ENCODE data around the gene RRP12. TPM values are rescaled to one million over a fixed set of nuclear protein-coding genes. Genes with fewer than 3 reads are reported as not detected.

Gene RRP12
- total and polyA plus RNA-seq, 4 experiments from 2014 or later = 6.3 to 20.0 (median 12.9) TPM

GRCh38 chr10:97320480-97321031, 80.6 kb downstream of the RRP12 start:
- peak in 1 of 5 donors; percentile 53 for DNase-seq
- Histone ChIP-seq H3K4me1 (ENCODE audit: insufficient read depth, low read length) (peaks cover 21% of the 10 kb centered on the region), H3K27me3 (ENCODE audit: insufficient read depth, low read length) (no peaks in the 10 kb centered on the region), H3K27ac (ENCODE audit: low read depth, low read length) (peak overlapping the region; percentile 99), H3K4me3 (ENCODE audit: low read length in 2 of 2) (peak overlapping the region; percentile 49 to 84), H3K9me3 (ENCODE audit: control insufficient read depth in 1 of 2, low read length in 2 of 2) (no peaks in the 10 kb centered on the region), H3K36me3 (ENCODE audit: insufficient read depth, low read length) (no peaks in the 10 kb centered on the region)
- H3K4me1 Mint-ChIP-seq = peaks cover 16 to 44% (median 31%) of the 10 kb centered on the region in 4 donors
- no peaks in the 10 kb centered on the region for H3K9me3 Mint-ChIP-seq
- ChIA-PET POLR2A (ENCODE audit: partially characterized antibody) (interaction anchor here (1.5 to 7.6 kb wide), 9 partner anchors 11 to 102 kb away, joined by 4 to 265 read pairs (median 10); partner anchors contain the start of genes ARHGAP19, FRAT2 and RRP12), CTCF (ENCODE audit: partially characterized antibody) (interaction anchor here (0.9 to 3.5 kb wide), 11 partner anchors 10 to 80 kb away, joined by 3 to 18 read pairs (median 5); partner anchors contain the start of genes ARHGAP19, FRAT2 and RRP12)
- H3K36me3 Mint-ChIP-seq = peaks cover 0 to 17% of the 10 kb centered on the region in 2 donors
- H3K27me3 Mint-ChIP-seq = peaks cover 0 to 3% of the 10 kb centered on the region in 2 donors
- H3K4me3 Mint-ChIP-seq = peak overlapping the region; percentile 90 to 98 (median 92)
- H3K27ac Mint-ChIP-seq = peak overlapping the region; percentile 93 to 96 (median 94)
- intact Hi-C loops (cut with micrococcal nuclease) = loop anchor here (1.0 to 2.0 kb wide), 3 partner anchors 9 to 42 kb away; partner anchors contain the start of gene FRAT2

GRCh38 chr10:97319671-97320479, 81.3 kb downstream of the RRP12 start:
- Histone ChIP-seq H3K4me3 (ENCODE audit: low read length in 2 of 2) (peak overlapping the region; percentile 49 to 84), H3K9me3 (ENCODE audit: control insufficient read depth in 1 of 2, low read length in 2 of 2) (no peaks in the 10 kb centered on the region)

GRCh38 chr10:97318772-97319651, 82.1 kb downstream of the RRP12 start, which contains the start of gene FRAT1:
Gene FRAT1, plus strand, starts transcription at chr10:97319271. Its CDS starts 183 bp downstream, at chr10:97319454.
- no peaks in the 10 kb centered on the region for H3K9me3 ChIP-seq (ENCODE audit: control insufficient read depth in 1 of 2, low read length in 2 of 2)
- no peaks in the 10 kb centered on the region for H3K36me3 ChIP-seq (ENCODE audit: insufficient read depth, low read length)
- peak; percentile 90 to 97 (median 94) for DNase-seq
- peaks cover 21% of the 10 kb centered on the region for H3K4me1 ChIP-seq (ENCODE audit: insufficient read depth, low read length)
- ChIA-PET CTCF (ENCODE audit: partially characterized antibody) (interaction anchor here (0.6 to 3.5 kb wide), 12 partner anchors 10 to 82 kb away, joined by 3 to 18 read pairs (median 5); partner anchors contain the start of genes FRAT2 and RRP12), POLR2A (ENCODE audit: partially characterized antibody) (interaction anchor here (0.5 to 7.6 kb wide), 23 partner anchors 11 to 1189 kb away, joined by 3 to 265 read pairs (median 5); partner anchors contain the start of genes ARHGAP19, AVPI1, FRAT2 and R3HCC1L)
- peak within 1 kb of the TSS; percentile 99 for H3K27ac ChIP-seq (ENCODE audit: low read depth, low read length)
- Mint-ChIP-seq H3K4me3 (peak within 1 kb of the TSS; percentile 93 to 99 (median 96)), H3K36me3 (peaks cover 0 to 17% of the 10 kb centered on the region in 2 donors), H3K27me3 (peaks cover 0 to 3% of the 10 kb centered on the region in 2 donors), H3K9me3 (peaks cover 0 to 1% (median 0%) of the 10 kb centered on the region in 8 donors), H3K27ac (peak within 1 kb of the TSS; percentile 96 to 100 (median 99)), H3K4me1 (peaks cover 16 to 44% (median 31%) of the 10 kb centered on the region in 4 donors)
- no peaks in the 10 kb centered on the region for H3K27me3 ChIP-seq (ENCODE audit: insufficient read depth, low read length)
- intact Hi-C loops (cut with micrococcal nuclease) = loop anchor here (1.0 to 10.0 kb wide), 4 partner anchors 27 to 484 kb away; partner anchors contain the start of genes ARHGAP19, LCOR, MMS19 and RRP12
- H3K4me3 ChIP-seq (ENCODE audit: low read length in 2 of 2) = peak within 1 kb of the TSS; percentile 50 to 84

More at GRCh38 chr10:97319671-97320479, 81.3 kb downstream of the RRP12 start:
- Mint-ChIP-seq H3K36me3 (peaks cover 0 to 17% of the 10 kb centered on the region in 2 donors), H3K9me3 (peaks cover 0 to 1% (median 0%) of the 10 kb centered on the region in 8 donors), H3K27me3 (peaks cover 0 to 3% of the 10 kb centered on the region in 2 donors), H3K4me3 (peak overlapping the region; percentile 90 to 98 (median 92)), H3K4me1 (peaks cover 16 to 44% (median 31%) of the 10 kb centered on the region in 4 donors), H3K27ac (peak overlapping the region; percentile 93 to 96 (median 94))
- Histone ChIP-seq H3K36me3 (ENCODE audit: insufficient read depth, low read length) (no peaks in the 10 kb centered on the region), H3K27ac (ENCODE audit: low read depth, low read length) (peak overlapping the region; percentile 99), H3K4me1 (ENCODE audit: insufficient read depth, low read length) (peaks cover 21% of the 10 kb centered on the region), H3K27me3 (ENCODE audit: insufficient read depth, low read length) (no peaks in the 10 kb centered on the region)
- ChIA-PET POLR2A (ENCODE audit: partially characterized antibody) (interaction anchor here (0.5 to 7.6 kb wide), 21 partner anchors 11 to 1190 kb away, joined by 3 to 265 read pairs (median 5); partner anchors contain the start of genes ARHGAP19, AVPI1, FRAT2 and R3HCC1L), CTCF (ENCODE audit: partially characterized antibody) (interaction anchor here (0.7 to 3.5 kb wide), 11 partner anchors 9 to 81 kb away, joined by 3 to 18 read pairs (median 5); partner anchors contain the start of genes ARHGAP19, FRAT2 and RRP12)
- intact Hi-C loops (cut with micrococcal nuclease) = loop anchor here (1.0 to 10.0 kb wide), 6 partner anchors 14 to 485 kb away; partner anchors contain the start of genes ARHGAP19, FRAT2, LCOR and MMS19
- DNase-seq = peak; percentile 61 to 72 (median 67)

- no peaks in the 10 kb centered on the region for H3K9me3 ChIP-seq (ENCODE audit: control insufficient read depth in 1 of 2, low read length in 2 of 2)
- intact Hi-C loops (cut with micrococcal nuclease) = loop anchor here (10.0 kb wide), 1 partner anchor 480 kb away; the partner anchor contains the start of gene LCOR
- Mint-ChIP-seq H3K4me3 (no peak overlapping the region), H3K36me3 (peaks cover 0 to 7% of the 10 kb centered on the region in 2 donors), H3K9me3 (peaks cover 0 to 1% (median 0%) of the 10 kb centered on the region in 8 donors), H3K27ac (no peak overlapping the region), H3K27me3 (peaks cover 0 to 3% of the 10 kb centered on the region in 2 donors), H3K4me1 (peaks cover 3 to 14% (median 8%) of the 10 kb centered on the region in 4 donors)
- peaks cover 5% of the 10 kb centered on the region for H3K4me1 ChIP-seq (ENCODE audit: insufficient read depth, low read length)
- no peaks in the 10 kb centered on the region for H3K27me3 ChIP-seq (ENCODE audit: insufficient read depth, low read length)
- DNase-seq = no peak
- CTCF ChIA-PET (ENCODE audit: partially characterized antibody) = interaction anchor here (1.1 kb wide), 1 partner anchor 18 kb away, joined by 5 read pairs; no protein-coding TSS in a partner anchor
- POLR2A ChIA-PET (ENCODE audit: partially characterized antibody) = interaction anchor here (0.7 kb wide), 1 partner anchor 9 kb away, joined by 3 read pairs; no protein-coding TSS in a partner anchor
- H3K27ac ChIP-seq (ENCODE audit: low read depth, low read length) = no peak overlapping the region
- H3K4me3 ChIP-seq (ENCODE audit: low read length in 2 of 2) = no peak overlapping the region
- H3K36me3 ChIP-seq (ENCODE audit: insufficient read depth, low read length) = no peaks in the 10 kb centered on the region
Observed at GRCh38 chr10:97314671-97315070, 86.5 kb downstream of the RRP12 start.

DNA sequence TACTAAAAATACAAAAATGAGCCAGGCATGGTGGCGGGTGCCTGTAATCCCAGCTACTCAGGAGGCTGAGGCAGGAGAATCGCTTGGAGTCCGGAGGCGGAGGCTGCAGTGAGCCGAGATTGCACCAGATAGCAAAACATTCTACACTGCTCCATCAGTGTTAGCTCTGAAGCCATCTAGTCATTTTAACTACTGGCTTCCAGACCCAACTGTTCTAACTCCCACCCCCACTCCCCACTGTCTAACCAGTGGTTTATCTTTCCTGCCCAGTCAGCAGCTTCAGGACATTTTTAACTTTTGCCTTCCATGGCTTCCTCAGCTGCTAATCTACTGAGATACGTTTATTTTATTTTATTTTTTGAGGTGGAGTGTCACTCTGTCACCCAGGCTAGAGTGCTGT, 88.2 kb downstream of the RRP12 start:
- H3K36me3 Mint-ChIP-seq = no peaks in the 10 kb centered on the region
- POLR2A ChIA-PET (ENCODE audit: partially characterized antibody) = interaction anchor here (0.8 kb wide), 1 partner anchor 13 kb away, joined by 3 read pairs; no protein-coding TSS in a partner anchor

More for the DNA sequence above, 88.2 kb downstream of the RRP12 start:
- Mint-ChIP-seq H3K4me1 (peaks cover 0 to 5% (median under 1%) of the 10 kb centered on the region in 4 donors), H3K27me3 (no peaks in the 10 kb centered on the region), H3K9me3 (peaks cover 0 to 1% (median 0%) of the 10 kb centered on the region in 8 donors), H3K4me3 (no peak overlapping the region), H3K27ac (no peak overlapping the region)
- H3K4me3 ChIP-seq (ENCODE audit: low read length in 2 of 2) = no peak overlapping the region
- intact Hi-C loops (cut with micrococcal nuclease) = loop anchor here (10.0 kb wide), 1 partner anchor 478 kb away; the partner anchor contains the start of gene LCOR
- H3K4me1 ChIP-seq (ENCODE audit: insufficient read depth, low read length) = peaks cover 3% of the 10 kb centered on the region
- no peak for DNase-seq
- H3K27me3 ChIP-seq (ENCODE audit: insufficient read depth, low read length) = no peaks in the 10 kb centered on the region
- no peaks in the 10 kb centered on the region for H3K36me3 ChIP-seq (ENCODE audit: insufficient read depth, low read length)
- CTCF ChIA-PET (ENCODE audit: partially characterized antibody) = interaction anchor here (1.3 to 1.5 kb wide), 2 partner anchors 15 to 34 kb away, joined by 3 to 4 read pairs; no protein-coding TSS in a partner anchor
- no peaks in the 10 kb centered on the region for H3K9me3 ChIP-seq (ENCODE audit: control insufficient read depth in 1 of 2, low read length in 2 of 2)
- no peak overlapping the region for H3K27ac ChIP-seq (ENCODE audit: low read depth, low read length)

Measured in CD4-positive, alpha-beta memory T cell (primary cell).